Measurements from ENCODE around the gene LDHAL6B. TPM values are rescaled to one million over a fixed set of nuclear protein-coding genes. Genes with fewer than 3 reads are reported as not detected.
"Not testable (repeated sequence)": the region's sequence is repeated elsewhere in the genome, so short reads cannot be mapped to it uniquely, and the experiment has no call there.

The LDHAL6B gene
- total RNA-seq, 1 donor from 2014 or later, result not detected

DNA sequence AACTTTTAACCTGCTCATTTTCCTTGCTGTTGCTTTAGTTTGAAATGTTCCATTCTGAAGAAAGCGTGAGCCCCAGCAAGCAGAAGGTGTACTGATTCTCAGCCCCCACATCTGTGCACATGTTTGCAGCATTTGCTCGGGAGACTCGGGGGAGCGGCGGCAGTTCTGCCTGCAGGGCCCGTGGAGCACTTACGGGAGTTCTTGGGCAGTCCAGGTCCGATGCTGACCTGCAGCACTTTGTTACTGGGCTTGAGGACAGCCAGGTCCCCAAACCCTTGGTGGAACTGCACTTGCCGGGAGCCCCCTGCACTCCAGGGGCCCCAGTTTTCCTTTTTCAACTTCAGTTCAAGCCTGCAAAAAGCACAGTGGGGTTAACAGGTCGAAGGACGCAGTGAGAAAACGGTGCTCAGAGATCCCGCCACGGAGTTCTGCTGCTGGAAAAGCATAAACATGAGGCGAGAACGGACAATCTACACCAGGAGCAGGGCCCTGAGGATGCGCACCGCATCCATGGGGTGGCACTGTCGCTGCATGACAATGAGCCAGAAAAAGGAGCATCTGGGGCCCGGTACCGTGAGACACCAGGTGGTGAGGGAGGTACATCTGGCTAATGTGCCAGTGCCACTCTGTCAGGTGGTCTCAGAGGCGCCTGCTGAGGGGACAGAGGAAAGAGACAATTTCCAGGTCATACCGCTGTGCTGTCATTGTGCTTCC, 45.6 kb upstream of the LDHAL6B start:
- intact Hi-C loops (cut with micrococcal nuclease), result loop anchor here (1.0 kb wide), 2 partner anchors 332 to 368 kb away; no protein-coding TSS in a partner anchor
- ATAC-seq (ENCODE audit: low read depth), result no peak

DNA sequence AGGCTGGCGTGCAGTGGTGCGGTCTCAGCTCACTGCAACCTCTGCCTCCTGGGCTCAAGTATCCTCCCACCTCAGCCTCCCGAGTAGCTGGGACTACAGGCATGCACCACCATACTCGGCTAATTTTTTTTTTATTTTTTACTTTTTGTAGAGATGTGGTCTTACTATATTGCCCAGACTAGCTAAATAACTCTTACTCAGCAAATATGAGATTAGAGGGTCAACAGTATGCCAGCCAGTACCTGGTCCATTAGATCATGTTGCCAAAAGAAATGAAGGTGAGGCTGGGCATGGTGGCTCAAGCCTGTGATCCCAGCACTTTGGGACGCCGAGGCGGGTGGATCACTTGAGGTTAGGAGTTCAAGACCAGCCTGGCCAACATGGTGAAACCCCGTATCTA, 44.6 kb upstream of the LDHAL6B start:
- CTCF ChIA-PET, result interaction anchor here (0.7 to 1.9 kb wide), 3 partner anchors 10 to 367 kb away, joined by 3 to 10 read pairs (median 10); no protein-coding TSS in a partner anchor

More for the DNA sequence above, 45.6 kb upstream of the LDHAL6B start:
- TF ChIP-seq, protein P1, sequence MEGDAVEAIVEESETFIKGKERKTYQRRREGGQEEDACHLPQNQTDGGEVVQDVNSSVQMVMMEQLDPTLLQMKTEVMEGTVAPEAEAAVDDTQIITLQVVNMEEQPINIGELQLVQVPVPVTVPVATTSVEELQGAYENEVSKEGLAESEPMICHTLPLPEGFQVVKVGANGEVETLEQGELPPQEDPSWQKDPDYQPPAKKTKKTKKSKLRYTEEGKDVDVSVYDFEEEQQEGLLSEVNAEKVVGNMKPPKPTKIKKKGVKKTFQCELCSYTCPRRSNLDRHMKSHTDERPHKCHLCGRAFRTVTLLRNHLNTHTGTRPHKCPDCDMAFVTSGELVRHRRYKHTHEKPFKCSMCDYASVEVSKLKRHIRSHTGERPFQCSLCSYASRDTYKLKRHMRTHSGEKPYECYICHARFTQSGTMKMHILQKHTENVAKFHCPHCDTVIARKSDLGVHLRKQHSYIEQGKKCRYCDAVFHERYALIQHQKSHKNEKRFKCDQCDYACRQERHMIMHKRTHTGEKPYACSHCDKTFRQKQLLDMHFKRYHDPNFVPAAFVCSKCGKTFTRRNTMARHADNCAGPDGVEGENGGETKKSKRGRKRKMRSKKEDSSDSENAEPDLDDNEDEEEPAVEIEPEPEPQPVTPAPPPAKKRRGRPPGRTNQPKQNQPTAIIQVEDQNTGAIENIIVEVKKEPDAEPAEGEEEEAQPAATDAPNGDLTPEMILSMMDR (IDR thresholded peaks at IDR 0.05), result no peak
- ChIA-PET POLR2A (no interaction called here), CTCF (interaction anchor here (1.6 to 1.9 kb wide), 2 partner anchors 333 to 368 kb away, joined by 10 read pairs; no protein-coding TSS in a partner anchor)
- H3K27ac Mint-ChIP-seq, result no peak overlapping the region
- H3K4me1 Mint-ChIP-seq, result no peaks in the 10 kb centered on the region
- no peaks in the 10 kb centered on the region for H3K27me3 Mint-ChIP-seq
- peaks cover 67% of the 10 kb centered on the region for H3K36me3 Mint-ChIP-seq (ENCODE audit: low read depth)
- H3K4me3 Mint-ChIP-seq, result no peak overlapping the region
- no peak for DNase-seq
- H3K9me3 Mint-ChIP-seq, result no peaks in the 10 kb centered on the region

DNA sequence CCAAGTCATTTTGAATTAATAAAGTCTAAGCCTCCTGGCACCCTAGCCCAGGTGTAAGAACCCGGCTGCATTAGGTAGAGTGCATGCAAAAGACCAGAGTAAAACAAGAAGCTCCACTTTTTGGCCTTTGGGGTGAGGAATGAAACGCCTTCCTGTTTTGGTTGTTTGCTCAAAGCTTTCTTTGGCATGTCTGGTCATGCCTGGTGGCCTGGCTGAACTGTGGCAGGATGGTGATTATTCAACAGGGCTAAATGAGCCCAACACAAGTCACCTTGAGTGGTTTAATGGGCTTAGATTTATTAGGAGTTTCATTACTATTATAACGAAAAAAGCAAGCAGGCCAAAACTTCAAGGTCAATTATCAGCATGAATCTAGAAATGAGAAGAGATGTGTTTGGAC, 40.9 kb upstream of the LDHAL6B start:
- ChIA-PET POLR2A (no interaction called here), CTCF (no interaction called here)
- no peak overlapping the region for H3K27ac Mint-ChIP-seq
- H3K36me3 Mint-ChIP-seq (ENCODE audit: low read depth), result peaks cover 67% of the 10 kb centered on the region
- intact Hi-C loops (cut with micrococcal nuclease), result no loop called here
- H3K27me3 Mint-ChIP-seq, result no peaks in the 10 kb centered on the region
- TF ChIP-seq, protein P1 (IDR thresholded peaks at IDR 0.05), result no peak
- H3K4me3 Mint-ChIP-seq, result no peak overlapping the region
- no peaks in the 10 kb centered on the region for H3K9me3 Mint-ChIP-seq
- peaks cover 6% of the 10 kb centered on the region for H3K4me1 Mint-ChIP-seq
- DNase-seq (no peak), ATAC-seq (ENCODE audit: low read depth) (no peak)

More for the DNA sequence above, 44.6 kb upstream of the LDHAL6B start:
- intact Hi-C loops (cut with micrococcal nuclease); DNase-seq; H3K4me1 Mint-ChIP-seq; H3K27ac Mint-ChIP-seq; ATAC-seq (ENCODE audit: low read depth); H3K9me3 Mint-ChIP-seq; POLR2A ChIA-PET; H3K27me3 Mint-ChIP-seq; H3K4me3 Mint-ChIP-seq: not testable (repeated sequence)
- H3K36me3 Mint-ChIP-seq (ENCODE audit: low read depth), result peaks cover 70% of the 10 kb centered on the region

DNA sequence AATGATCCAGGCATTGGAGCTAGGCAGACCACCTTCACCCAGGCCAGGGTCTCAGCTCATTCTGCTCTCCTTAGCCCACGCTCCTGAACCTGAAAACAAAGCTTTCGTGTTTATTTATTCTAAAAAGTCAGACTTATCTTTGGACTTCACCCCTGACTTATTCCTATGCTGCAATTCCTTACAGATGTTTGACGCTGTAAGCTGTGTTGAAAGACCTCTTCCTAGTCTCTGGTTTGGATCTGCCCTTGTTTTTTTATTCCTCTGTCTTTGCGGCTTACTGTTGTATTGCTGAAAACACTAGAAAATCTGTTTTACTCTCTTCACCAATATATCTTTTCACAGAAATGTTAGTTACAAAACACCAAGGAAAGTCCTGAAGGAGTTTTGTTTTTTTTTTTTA, 40.5 kb upstream of the LDHAL6B start:
- peaks cover 67% of the 10 kb centered on the region for H3K36me3 Mint-ChIP-seq (ENCODE audit: low read depth)
- no peaks in the 10 kb centered on the region for H3K27me3 Mint-ChIP-seq
- CTCF ChIA-PET, result no interaction called here
- DNase-seq (no peak), ATAC-seq (ENCODE audit: low read depth) (no peak)
- TF ChIP-seq, protein P1 (IDR thresholded peaks at IDR 0.05), result no peak
- H3K27ac Mint-ChIP-seq, result no peak overlapping the region
- no peaks in the 10 kb centered on the region for H3K9me3 Mint-ChIP-seq
- POLR2A ChIA-PET, result no interaction called here
- H3K4me3 Mint-ChIP-seq, result no peak overlapping the region
- peaks cover 6% of the 10 kb centered on the region for H3K4me1 Mint-ChIP-seq
- intact Hi-C loops (cut with micrococcal nuclease), result no loop called here

DNA sequence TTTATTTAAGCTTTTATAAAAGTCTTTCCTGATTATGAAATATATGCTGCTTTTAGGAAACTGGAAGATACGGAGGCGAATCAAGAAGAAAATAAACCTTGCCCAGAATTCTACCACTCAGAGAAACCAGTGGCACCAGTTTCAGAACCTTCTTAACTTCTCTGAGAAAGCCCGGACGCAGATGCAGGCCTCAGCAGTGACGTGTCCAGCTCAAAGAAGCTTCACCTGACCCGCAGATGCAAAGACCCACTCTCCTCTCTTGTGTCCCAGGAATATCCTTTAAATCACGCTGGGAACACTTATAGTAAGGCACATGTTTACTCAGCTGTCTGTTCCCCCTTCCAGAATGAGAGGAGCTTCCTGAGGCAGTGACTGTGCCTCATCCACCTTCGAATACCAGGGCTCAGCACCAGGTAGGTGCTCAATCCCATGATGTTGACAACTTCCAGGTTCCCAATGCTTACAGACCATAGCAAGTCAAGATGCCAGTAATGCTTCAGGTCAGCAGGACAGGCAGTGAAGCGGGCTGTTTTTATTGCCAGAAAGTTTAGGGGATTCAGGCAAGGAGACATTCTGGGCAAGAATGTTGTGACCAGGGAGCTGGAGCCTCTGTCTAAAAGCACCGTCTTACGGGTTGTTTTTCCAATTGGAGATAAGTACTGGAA, 39.9 kb upstream of the LDHAL6B start:
- CTCF ChIA-PET, result no interaction called here
- TF ChIP-seq, protein P1 (IDR thresholded peaks at IDR 0.05), result no peak
- Mint-ChIP-seq H3K4me1 (peaks cover 6% of the 10 kb centered on the region), H3K9me3 (no peaks in the 10 kb centered on the region), H3K4me3 (no peak overlapping the region), H3K27me3 (no peaks in the 10 kb centered on the region), H3K27ac (no peak overlapping the region), H3K36me3 (ENCODE audit: low read depth) (peaks cover 66% of the 10 kb centered on the region)
- POLR2A ChIA-PET, result interaction anchor here (0.5 kb wide), 1 partner anchor 259 kb away, joined by 3 read pairs; no protein-coding TSS in a partner anchor
- ATAC-seq (ENCODE audit: low read depth), result no peak
- intact Hi-C loops (cut with micrococcal nuclease), result no loop called here
- no peak for DNase-seq
